HCEC 1CT (cell line): ENCODE results near the gene UBTD1.
"Not testable (repeated sequence)": the region's sequence is repeated elsewhere in the genome, so short reads cannot be mapped to it uniquely, and the experiment has no call there.

Experiments used
- DNase-seq: peaks from one replicate; pipeline ENCODE4 v3.0.0-alpha.2; 2017

The UBTD1 gene

GRCh38 chr10:97498841-97499560 lies at the start of gene UBTD1:
UBTD1 (plus strand) TSS chr10:97498924; CDS start chr10:97499204, 280 bp downstream.
- peak; percentile 45 for DNase-seq

- no peak for DNase-seq
Observed at GRCh38 chr10:97450828-97451227, 47.9 kb upstream of the UBTD1 start.

- DNase-seq = no peak
Observed at GRCh38 chr10:97451605-97452004, 47.1 kb upstream of the UBTD1 start.

- no peak for DNase-seq
Observed at GRCh38 chr10:97452352-97452751, 46.4 kb upstream of the UBTD1 start.

- DNase-seq = no peak
Observed at GRCh38 chr10:97454330-97455036, 44.2 kb upstream of the UBTD1 start.

- DNase-seq = no peak
Observed at GRCh38 chr10:97456034-97456685, 42.6 kb upstream of the UBTD1 start.

GRCh38 chr10:97456686-97457065 lies 42.0 kb upstream of the UBTD1 start:
- DNase-seq = no peak

- no peak for DNase-seq
Observed at GRCh38 chr10:97459111-97459510, 39.6 kb upstream of the UBTD1 start.

- no peak for DNase-seq
Observed at GRCh38 chr10:97459933-97460332, 38.8 kb upstream of the UBTD1 start.

GRCh38 chr10:97462309-97462708 lies 36.4 kb upstream of the UBTD1 start:
- no peak for DNase-seq

- peak; percentile 57 for DNase-seq
Observed at GRCh38 chr10:97463363-97464132, 35.2 kb upstream of the UBTD1 start.

GRCh38 chr10:97464226-97464625 lies 34.5 kb upstream of the UBTD1 start:
- DNase-seq = no peak

GRCh38 chr10:97465982-97466381 lies 32.7 kb upstream of the UBTD1 start:
- no peak for DNase-seq

GRCh38 chr10:97466755-97467154 lies 32.0 kb upstream of the UBTD1 start:
- DNase-seq = no peak

- no peak for DNase-seq
Observed at GRCh38 chr10:97468162-97468561, 30.6 kb upstream of the UBTD1 start.

GRCh38 chr10:97468781-97469180 lies 29.9 kb upstream of the UBTD1 start:
- not testable (repeated sequence) for DNase-seq

GRCh38 chr10:97474918-97475317 lies 23.8 kb upstream of the UBTD1 start:
- DNase-seq = no peak

GRCh38 chr10:97475936-97476594 lies 22.7 kb upstream of the UBTD1 start:
- no peak for DNase-seq

GRCh38 chr10:97479410-97479809 lies 19.3 kb upstream of the UBTD1 start:
- DNase-seq = peak; percentile 36

- DNase-seq = no peak
Observed at GRCh38 chr10:97479939-97480338, 18.8 kb upstream of the UBTD1 start.

GRCh38 chr10:97481071-97481470 lies 17.7 kb upstream of the UBTD1 start:
- DNase-seq = no peak

GRCh38 chr10:97482381-97482780 lies 16.3 kb upstream of the UBTD1 start:
- DNase-seq = no peak

GRCh38 chr10:97483506-97483905 lies 15.2 kb upstream of the UBTD1 start:
- no peak for DNase-seq
